ENCODE results near the gene UMAD1. TPM values are rescaled to one million over a fixed set of nuclear protein-coding genes. Genes with fewer than 3 reads are reported as not detected.

Gene UMAD1
- polyA plus RNA-seq, 3 donors = 6.2 to 22.7 (median 18.6) TPM

DNA sequence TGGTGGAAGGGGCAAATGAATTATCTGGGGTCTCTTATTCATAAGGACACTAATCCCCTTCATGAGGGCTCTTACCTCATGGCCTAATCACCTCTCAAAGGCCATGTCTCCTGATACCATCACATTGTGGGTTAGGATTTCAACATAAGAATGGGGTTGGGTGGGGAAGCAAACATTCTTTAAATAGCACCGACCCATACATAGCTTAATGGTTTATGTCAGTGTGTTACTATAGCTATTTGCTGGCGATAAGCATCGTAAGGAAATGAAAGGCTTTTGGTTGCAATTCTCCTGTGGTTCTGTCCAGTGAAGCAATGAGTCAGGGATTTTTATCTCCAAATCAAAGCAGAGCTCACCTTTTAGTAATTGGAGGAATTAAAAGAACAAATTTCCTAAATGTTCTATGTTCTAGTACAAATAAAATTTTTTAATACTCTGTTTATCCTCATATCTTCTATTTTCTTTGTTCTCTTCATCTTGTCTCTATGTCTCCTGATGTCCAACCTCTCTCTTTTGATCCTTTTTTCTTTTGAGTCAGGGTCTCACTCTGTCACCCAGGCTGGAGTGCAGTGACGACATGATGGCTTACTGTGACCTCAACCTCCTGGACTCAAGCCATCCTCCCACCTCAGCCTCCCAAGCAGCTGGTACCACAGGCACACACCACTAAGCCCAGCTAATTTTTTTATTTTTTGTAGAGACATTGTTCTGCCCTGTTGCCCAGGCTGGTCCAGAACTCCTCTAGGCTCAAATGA, 271.0 kb downstream of the UMAD1 start:
- TF ChIP-seq, protein P1, sequence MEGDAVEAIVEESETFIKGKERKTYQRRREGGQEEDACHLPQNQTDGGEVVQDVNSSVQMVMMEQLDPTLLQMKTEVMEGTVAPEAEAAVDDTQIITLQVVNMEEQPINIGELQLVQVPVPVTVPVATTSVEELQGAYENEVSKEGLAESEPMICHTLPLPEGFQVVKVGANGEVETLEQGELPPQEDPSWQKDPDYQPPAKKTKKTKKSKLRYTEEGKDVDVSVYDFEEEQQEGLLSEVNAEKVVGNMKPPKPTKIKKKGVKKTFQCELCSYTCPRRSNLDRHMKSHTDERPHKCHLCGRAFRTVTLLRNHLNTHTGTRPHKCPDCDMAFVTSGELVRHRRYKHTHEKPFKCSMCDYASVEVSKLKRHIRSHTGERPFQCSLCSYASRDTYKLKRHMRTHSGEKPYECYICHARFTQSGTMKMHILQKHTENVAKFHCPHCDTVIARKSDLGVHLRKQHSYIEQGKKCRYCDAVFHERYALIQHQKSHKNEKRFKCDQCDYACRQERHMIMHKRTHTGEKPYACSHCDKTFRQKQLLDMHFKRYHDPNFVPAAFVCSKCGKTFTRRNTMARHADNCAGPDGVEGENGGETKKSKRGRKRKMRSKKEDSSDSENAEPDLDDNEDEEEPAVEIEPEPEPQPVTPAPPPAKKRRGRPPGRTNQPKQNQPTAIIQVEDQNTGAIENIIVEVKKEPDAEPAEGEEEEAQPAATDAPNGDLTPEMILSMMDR (IDR thresholded peaks at IDR 0.05) = no peak

DNA sequence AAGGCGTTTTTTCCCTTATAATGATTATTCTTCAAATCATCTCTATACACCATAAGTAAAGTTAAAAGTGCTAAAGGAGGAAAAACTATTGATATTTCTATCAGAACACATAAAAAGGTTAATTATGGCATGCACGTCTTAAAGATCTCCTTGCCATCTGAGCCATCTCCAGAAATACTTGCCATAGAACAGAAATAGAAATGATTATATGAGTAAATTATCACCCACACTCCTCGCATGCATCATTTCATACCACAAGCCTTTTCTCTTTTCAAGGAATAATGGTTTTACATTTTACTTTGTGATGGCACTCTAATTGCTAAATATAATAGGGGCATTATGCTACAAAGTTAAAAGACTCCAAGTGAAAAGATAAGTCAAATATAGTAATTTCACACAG, 272.4 kb downstream of the UMAD1 start:
- no peak overlapping the region for H3K9ac ChIP-seq (ENCODE audit: insufficient read depth, low read length, poor library complexity, severe bottlenecking)
- no peak overlapping the region for H2AFZ ChIP-seq (ENCODE audit: insufficient read depth, low read depth, low read length, poor library complexity, severe bottlenecking)
- Mint-ChIP-seq H3K9me3 (peaks cover 0 to 3% (median 0%) of the 10 kb centered on the region in 7 donors), H3K27me3 (ENCODE audit: low read depth in 3 of 3) (peaks cover 0 to 1% (median 0%) of the 10 kb centered on the region in 3 donors), H3K36me3 (no peaks in the 10 kb centered on the region), H3K27ac (no peak overlapping the region), H3K4me3 (no peak overlapping the region), H3K4me1 (no peaks in the 10 kb centered on the region)
- H4K20me1 ChIP-seq (ENCODE audit: insufficient read depth, low read length) = no peaks in the 10 kb centered on the region
- no peaks in the 10 kb centered on the region for H3K79me2 ChIP-seq (ENCODE audit: insufficient read depth, low read length)
- no CpG with 5 or more reads among the region's 3 CpGs for WGBS (ENCODE audit: insufficient coverage)
- no peaks in the 10 kb centered on the region for H3K9me3 ChIP-seq (replicated peaks in 1 of 2; ENCODE audit: control insufficient read depth in 1 of 2, insufficient read depth in 1 of 2, low read length in 2 of 2)
- no peaks in the 10 kb centered on the region for H3K4me1 ChIP-seq (ENCODE audit: control insufficient read depth in 1 of 2, insufficient read depth in 2 of 2, low read length in 2 of 2)
- no peak for DNase-seq
- no peak overlapping the region for H3K4me3 ChIP-seq (replicated peaks in 1 of 3; ENCODE audit: low read depth in 2 of 3, low read length in 3 of 3)
- TF ChIP-seq, protein P1 (IDR thresholded peaks at IDR 0.05) = no peak
- no peak overlapping the region for H3K4me2 ChIP-seq (replicated peaks; ENCODE audit: extremely low read depth, low read length, poor library complexity, severe bottlenecking)
- no peaks in the 10 kb centered on the region for H3K27me3 ChIP-seq (ENCODE audit: control insufficient read depth in 2 of 2, insufficient read depth in 2 of 2, low read length in 2 of 2)
- H3K36me3 ChIP-seq (replicated peaks in 1 of 2; ENCODE audit: control insufficient read depth in 1 of 2, insufficient read depth in 2 of 2, low read length in 2 of 2) = no peaks in the 10 kb centered on the region
- H3K27ac ChIP-seq (ENCODE audit: low read depth in 1 of 2, low read length in 2 of 2) = no peak overlapping the region
- intact Hi-C loops (cut with micrococcal nuclease) = no loop called here

More for the DNA sequence above, 271.0 kb downstream of the UMAD1 start:
- Histone ChIP-seq H3K27ac (ENCODE audit: low read depth in 1 of 2, low read length in 2 of 2) (no peak overlapping the region), H4K20me1 (ENCODE audit: insufficient read depth, low read length) (no peaks in the 10 kb centered on the region), H3K79me2 (ENCODE audit: insufficient read depth, low read length) (no peaks in the 10 kb centered on the region), H3K36me3 (replicated peaks in 1 of 2; ENCODE audit: control insufficient read depth in 1 of 2, insufficient read depth in 2 of 2, low read length in 2 of 2) (no peaks in the 10 kb centered on the region), H3K9ac (ENCODE audit: insufficient read depth, low read length, poor library complexity, severe bottlenecking) (no peak overlapping the region), H3K27me3 (ENCODE audit: control insufficient read depth in 2 of 2, insufficient read depth in 2 of 2, low read length in 2 of 2) (no peaks in the 10 kb centered on the region), H3K4me3 (replicated peaks in 1 of 3; ENCODE audit: low read depth in 2 of 3, low read length in 3 of 3) (no peak overlapping the region), H3K9me3 (replicated peaks in 1 of 2; ENCODE audit: control insufficient read depth in 1 of 2, insufficient read depth in 1 of 2, low read length in 2 of 2) (no peaks in the 10 kb centered on the region), H3K4me2 (replicated peaks; ENCODE audit: extremely low read depth, low read length, poor library complexity, severe bottlenecking) (no peak overlapping the region), H2AFZ (ENCODE audit: insufficient read depth, low read depth, low read length, poor library complexity, severe bottlenecking) (no peak overlapping the region), H3K4me1 (ENCODE audit: control insufficient read depth in 1 of 2, insufficient read depth in 2 of 2, low read length in 2 of 2) (no peaks in the 10 kb centered on the region)
- H3K27me3 Mint-ChIP-seq (ENCODE audit: low read depth in 3 of 3) = peaks cover 0 to 1% (median 0%) of the 10 kb centered on the region in 3 donors
- no peaks in the 10 kb centered on the region for H3K36me3 Mint-ChIP-seq
- no peak overlapping the region for H3K4me3 Mint-ChIP-seq
- peak overlapping the region in 1 of 7 donors; percentile 4 for H3K27ac Mint-ChIP-seq
- WGBS (ENCODE audit: insufficient coverage) = 67% methylated on average over 1 of the region's 4 CpGs
- peaks cover 0 to 3% (median 0%) of the 10 kb centered on the region in 7 donors for H3K9me3 Mint-ChIP-seq
- H3K4me1 Mint-ChIP-seq = no peaks in the 10 kb centered on the region
- DNase-seq = no peak
- intact Hi-C loops (cut with micrococcal nuclease) = no loop called here

Data from CD14-positive monocyte (primary cell).